ENCODE measurements around the gene BACE2. TPM values are rescaled to one million over a fixed set of nuclear protein-coding genes. Genes with fewer than 3 reads are reported as not detected.
"Not testable (repeated sequence)": the region's sequence is repeated elsewhere in the genome, so short reads cannot be mapped to it uniquely, and the experiment has no call there.

Gene BACE2
- total RNA-seq, 4 donors from 2014 or later: 59.0 to 89.1 (median 68.1) TPM

DNA sequence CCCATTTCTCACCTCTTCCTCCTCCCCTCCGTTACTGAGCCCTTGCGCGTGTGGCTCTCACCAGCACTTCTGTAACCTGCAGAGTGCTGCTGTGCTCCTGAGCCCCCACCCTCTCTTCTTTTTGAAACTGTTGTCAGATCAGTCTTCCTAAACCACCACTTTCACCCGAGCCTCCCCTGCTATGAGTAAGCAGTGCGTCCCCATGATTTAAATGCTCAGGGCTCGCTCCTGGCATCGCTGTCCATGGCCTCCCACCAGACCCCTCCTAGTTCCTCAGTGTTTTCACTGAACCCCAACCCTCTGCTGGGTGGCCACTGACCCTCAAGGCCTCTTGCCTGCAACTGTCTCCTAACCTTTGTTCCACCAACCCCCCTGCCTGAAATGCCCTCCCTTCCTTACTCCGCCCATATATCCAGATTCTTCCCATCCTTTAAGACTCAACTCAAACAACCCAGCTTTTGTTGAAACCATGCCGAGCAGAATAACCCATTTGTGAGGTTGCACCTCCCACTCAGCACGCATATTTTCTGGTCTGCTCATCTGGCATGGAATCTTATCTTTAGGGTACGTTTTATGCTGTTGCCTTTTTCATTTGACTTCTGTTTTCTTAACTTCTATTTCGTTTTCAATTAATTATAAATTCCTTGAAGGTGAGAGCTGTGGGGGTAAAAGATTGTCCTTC lies 84.1 kb downstream of the BACE2 start:
- H3K4me3 ChIP-seq (replicated peaks in 1 of 3): no peak overlapping the region
- H3K36me3 ChIP-seq: peaks cover 11 to 26% of the 10 kb centered on the region in 2 donors
- H3K9me3 ChIP-seq: no peaks in the 10 kb centered on the region
- 88 to 90% methylated on average over 12 of the region's 12 CpGs for WGBS, 2 donors
- H3K4me1 ChIP-seq: no peaks in the 10 kb centered on the region
- no peak overlapping the region for H3K27ac ChIP-seq
- TF ChIP-seq, protein P1, sequence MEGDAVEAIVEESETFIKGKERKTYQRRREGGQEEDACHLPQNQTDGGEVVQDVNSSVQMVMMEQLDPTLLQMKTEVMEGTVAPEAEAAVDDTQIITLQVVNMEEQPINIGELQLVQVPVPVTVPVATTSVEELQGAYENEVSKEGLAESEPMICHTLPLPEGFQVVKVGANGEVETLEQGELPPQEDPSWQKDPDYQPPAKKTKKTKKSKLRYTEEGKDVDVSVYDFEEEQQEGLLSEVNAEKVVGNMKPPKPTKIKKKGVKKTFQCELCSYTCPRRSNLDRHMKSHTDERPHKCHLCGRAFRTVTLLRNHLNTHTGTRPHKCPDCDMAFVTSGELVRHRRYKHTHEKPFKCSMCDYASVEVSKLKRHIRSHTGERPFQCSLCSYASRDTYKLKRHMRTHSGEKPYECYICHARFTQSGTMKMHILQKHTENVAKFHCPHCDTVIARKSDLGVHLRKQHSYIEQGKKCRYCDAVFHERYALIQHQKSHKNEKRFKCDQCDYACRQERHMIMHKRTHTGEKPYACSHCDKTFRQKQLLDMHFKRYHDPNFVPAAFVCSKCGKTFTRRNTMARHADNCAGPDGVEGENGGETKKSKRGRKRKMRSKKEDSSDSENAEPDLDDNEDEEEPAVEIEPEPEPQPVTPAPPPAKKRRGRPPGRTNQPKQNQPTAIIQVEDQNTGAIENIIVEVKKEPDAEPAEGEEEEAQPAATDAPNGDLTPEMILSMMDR (IDR thresholded peaks at IDR 0.05): no peak
- TF ChIP-seq POLR2A (IDR thresholded peaks at IDR 0.05): no peak
- intact Hi-C loops (cut with DNase I): no loop called here
- DNase-seq: no peak
- no peaks in the 10 kb centered on the region for H3K27me3 ChIP-seq

DNA sequence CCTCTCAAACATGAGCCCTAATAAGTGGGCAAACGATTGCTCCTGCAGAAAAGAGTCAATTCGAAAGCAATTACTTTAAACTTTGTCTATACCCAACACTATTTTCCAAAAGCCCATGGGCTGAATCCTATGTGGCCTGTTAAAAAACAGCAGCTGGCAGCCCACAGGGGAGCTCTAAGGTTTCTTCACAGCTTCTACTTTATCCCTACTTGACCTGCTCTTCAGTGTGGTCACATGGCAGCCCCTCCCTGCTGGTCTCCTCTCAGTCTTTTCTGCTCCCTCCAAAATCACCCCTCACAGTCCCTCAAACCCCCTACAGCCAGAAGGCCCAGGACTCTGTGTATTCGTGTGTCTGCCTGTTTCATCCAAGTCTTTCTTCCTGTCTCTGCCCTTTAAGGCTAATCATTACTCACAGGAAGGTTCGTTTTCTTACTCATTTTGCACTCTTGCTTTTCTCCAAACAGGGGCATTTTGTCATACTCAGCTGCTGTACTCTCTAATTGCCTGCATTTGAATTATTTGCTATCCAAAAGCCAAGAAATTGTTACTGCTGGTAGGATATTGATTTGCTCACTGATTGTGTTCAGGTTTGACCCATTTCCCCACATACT lies 86.2 kb downstream of the BACE2 start:
- Histone ChIP-seq H3K9me3 (no peaks in the 10 kb centered on the region), H3K4me3 (replicated peaks in 1 of 3) (no peak overlapping the region), H3K27ac (no peak overlapping the region), H3K36me3 (peaks cover 18 to 26% of the 10 kb centered on the region in 2 donors), H3K4me1 (no peaks in the 10 kb centered on the region), H3K27me3 (no peaks in the 10 kb centered on the region)
- no peak for TF ChIP-seq POLR2A (IDR thresholded peaks at IDR 0.05)
- TF ChIP-seq, protein P1 (IDR thresholded peaks at IDR 0.05): no peak
- intact Hi-C loops (cut with DNase I): no loop called here
- 80 to 84% methylated on average over 4 of the region's 4 CpGs for WGBS, 2 donors
- no peak for DNase-seq

DNA sequence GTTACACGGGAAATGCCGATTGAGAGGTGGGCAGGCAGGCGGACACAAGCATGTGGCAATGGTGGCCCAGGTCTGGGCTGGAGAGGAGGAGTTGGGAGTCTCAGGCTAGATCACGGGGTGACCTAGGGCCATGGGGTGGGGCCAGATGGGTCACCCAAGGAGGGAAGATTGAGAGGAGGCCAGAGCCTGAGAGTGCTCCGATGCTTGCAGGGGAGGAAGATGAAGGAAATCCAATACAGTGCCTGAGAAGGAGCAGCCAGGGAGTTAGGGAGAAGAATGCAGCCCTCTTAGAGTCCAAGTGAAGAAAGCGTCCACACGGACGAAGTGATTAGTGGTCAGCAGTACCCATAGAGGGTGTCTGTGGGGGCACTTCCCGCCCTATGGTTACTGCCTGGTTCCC lies 87.2 kb downstream of the BACE2 start:
- no peak for DNase-seq
- 95 to 96% methylated on average over 9 of the region's 9 CpGs for WGBS, 2 donors
- Histone ChIP-seq H3K9me3 (no peaks in the 10 kb centered on the region), H3K27ac (no peak overlapping the region), H3K27me3 (no peaks in the 10 kb centered on the region), H3K36me3 (peaks cover 18 to 26% of the 10 kb centered on the region in 2 donors), H3K4me1 (no peaks in the 10 kb centered on the region), H3K4me3 (replicated peaks in 1 of 3) (no peak overlapping the region)
- intact Hi-C loops (cut with DNase I): no loop called here
- TF ChIP-seq, protein P1 (IDR thresholded peaks at IDR 0.05): no peak
- TF ChIP-seq POLR2A (IDR thresholded peaks at IDR 0.05): no peak

DNA sequence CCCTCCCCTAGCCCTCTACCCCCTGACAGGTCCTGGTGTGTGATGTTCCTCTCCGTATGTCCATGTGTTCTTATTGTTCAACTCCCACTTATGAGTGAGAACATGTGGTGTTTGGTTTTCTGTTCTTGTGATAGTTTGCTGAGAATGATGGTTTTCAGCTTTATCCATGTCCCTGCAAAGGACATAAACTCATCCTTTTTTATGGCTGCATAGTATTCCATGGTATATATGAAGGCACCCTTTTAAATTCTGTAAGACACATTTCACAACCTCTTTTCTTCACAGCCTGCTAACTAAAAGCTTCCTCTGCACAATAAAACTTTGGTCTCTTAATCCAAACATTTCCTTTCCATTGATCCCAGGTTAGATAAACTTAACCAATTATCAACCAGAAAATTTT lies 88.3 kb downstream of the BACE2 start:
- WGBS, 2 donors: 100% methylated on average over 1 of the region's 1 CpG
- H3K27ac ChIP-seq; H3K4me1 ChIP-seq; DNase-seq; H3K9me3 ChIP-seq; intact Hi-C loops (cut with DNase I); H3K4me3 ChIP-seq (replicated peaks in 1 of 3); H3K27me3 ChIP-seq: not testable (repeated sequence)
- H3K36me3 ChIP-seq: peaks cover 16 to 21% of the 10 kb centered on the region in 2 donors

DNA sequence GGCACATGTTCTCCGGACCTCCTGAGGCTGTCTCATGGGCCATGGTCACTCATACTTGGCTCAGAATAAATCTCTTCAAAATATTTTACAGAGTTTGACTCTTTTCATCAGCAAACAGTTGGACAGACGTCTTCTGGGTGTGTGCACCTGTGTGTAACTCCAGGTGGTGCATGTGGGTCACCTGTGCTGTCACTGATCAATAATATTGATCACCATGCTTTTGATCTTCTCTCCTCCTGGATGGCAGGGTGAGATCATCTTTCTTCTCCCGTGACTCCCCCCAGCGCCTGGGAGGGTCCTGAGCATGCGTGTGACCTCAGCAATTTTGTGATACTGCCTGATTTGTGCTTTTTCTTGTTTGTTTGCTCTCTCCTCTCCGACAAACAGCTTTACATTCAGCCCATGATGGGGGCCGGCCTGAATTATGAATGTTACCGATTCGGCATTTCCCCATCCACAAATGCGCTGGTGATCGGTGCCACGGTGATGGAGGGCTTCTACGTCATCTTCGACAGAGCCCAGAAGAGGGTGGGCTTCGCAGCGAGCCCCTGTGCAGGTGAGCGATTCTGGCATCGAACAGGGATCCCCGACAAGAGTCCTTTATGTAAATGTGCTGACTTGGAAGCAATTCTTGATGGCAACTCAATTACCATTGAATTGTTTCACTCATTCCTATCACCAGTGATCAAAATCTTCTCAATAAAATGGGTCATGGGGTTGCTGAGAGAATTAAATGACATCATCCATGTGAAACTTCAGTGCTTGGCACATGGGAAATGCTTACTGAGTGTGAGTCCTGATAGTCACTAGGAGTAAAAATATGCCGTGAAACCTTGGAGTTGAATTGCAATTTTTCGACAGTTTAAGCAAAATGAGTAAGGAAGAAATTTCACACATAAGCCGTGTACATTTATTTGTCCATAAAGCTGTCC lies 89.1 kb downstream of the BACE2 start:
- Histone ChIP-seq H3K4me3 (replicated peaks in 1 of 3) (no peak overlapping the region), H3K27me3 (no peaks in the 10 kb centered on the region), H3K36me3 (peaks cover 12 to 15% of the 10 kb centered on the region in 2 donors), H3K4me1 (no peaks in the 10 kb centered on the region), H3K9me3 (no peaks in the 10 kb centered on the region), H3K27ac (no peak overlapping the region)
- WGBS, 2 donors: 96 to 98% methylated on average over 22 of the region's 22 CpGs
- TF ChIP-seq, protein P1 (IDR thresholded peaks at IDR 0.05): no peak
- TF ChIP-seq POLR2A (IDR thresholded peaks at IDR 0.05): no peak
- no peak for DNase-seq
- intact Hi-C loops (cut with DNase I): no loop called here

All from thyroid gland (tissue), 4 donors.